ENCODE results near the gene ADCY2.
"Not testable (repeated sequence)": the region's sequence is repeated elsewhere in the genome, so short reads cannot be mapped to it uniquely, and the experiment has no call there.

ADCY2 gene

GRCh38 chr5:7396713-7397454 lies 946 bp downstream of the ADCY2 start:
- DNase-seq, result peak; percentile 31

- peak; percentile 9 for DNase-seq
These were observed 2.0 kb downstream of the ADCY2 start for GRCh38 chr5:7397937-7398336.

DNA sequence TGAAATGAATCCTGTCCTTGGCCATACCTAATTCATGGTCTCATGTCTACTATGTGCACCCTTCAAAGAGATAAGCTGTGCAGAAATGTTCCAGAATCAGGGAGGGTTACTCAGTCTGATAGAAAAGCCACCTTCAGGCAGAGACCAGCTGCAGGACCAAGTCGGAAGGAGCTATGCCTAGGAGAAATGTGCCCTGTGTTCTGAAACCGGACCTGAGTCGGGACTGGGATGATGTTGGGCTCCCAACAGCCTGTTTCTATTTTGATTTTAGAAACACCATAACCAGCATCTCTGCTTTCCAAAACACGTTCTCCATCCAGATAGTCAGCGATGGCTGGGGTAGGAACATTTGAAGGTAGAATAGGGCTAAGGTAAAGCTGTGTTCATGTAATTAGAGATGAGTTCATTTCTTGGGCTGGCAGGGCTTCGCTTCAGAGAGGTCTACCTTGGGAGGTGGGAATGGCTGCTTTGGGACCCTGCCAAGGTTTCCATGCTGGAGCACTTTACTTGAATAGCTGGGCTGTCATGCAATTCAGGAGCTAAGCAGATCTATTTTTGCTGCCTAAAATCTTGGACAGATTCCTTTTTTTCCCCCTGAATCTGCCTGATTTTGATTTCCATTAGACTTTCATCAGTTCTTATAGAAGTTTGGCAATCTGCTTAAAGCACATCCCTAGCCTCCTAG lies 2.8 kb downstream of the ADCY2 start:
- DNase-seq, result no peak

DNA sequence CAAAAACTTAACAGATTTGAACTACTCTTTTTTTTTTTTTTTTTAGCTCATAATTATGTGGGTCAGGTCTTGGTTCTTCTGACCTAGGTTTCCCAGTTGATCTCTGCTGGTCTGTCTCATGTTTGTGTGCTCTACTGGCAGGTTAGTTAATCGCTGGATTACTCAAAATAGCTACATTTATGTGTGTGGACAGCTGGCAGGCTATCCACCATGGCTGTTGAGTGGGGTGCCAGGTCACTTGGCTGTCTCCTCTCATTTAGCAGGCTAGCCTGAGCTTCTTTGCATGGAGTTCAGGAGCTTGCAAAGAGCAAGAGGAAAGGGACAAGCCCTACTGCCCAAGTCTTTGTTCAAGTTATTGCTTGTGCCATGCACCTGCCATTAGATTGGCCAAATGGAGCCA lies 9.3 kb downstream of the ADCY2 start:
- no peak for DNase-seq

- DNase-seq, result no peak
These were observed 15.1 kb downstream of the ADCY2 start for GRCh38 chr5:7410936-7411511.

DNA sequence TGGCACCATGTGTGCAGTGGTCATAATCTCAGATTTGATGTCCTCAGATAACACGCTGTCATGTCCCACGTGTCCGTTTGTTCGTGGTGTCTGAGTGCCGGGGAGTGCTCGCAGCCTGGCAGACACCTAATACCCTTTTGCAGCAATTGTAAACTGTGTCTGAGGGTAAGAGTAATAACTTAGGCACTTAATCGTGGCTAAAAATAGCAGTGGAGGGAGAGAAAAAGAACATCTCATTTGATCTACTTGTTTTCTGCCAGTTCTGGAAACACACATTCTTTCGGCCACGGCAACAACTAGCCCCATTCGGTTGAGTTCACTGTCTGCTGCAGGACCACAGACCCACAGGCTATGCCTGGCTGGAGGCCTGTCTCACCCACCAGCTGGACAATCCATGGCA lies 16.5 kb downstream of the ADCY2 start:
- DNase-seq, result peak; percentile 24

- no peak for DNase-seq
These were observed 19.2 kb downstream of the ADCY2 start for GRCh38 chr5:7415123-7415522.

- DNase-seq, result no peak
These were observed 19.9 kb downstream of the ADCY2 start for GRCh38 chr5:7415587-7416535.

DNA sequence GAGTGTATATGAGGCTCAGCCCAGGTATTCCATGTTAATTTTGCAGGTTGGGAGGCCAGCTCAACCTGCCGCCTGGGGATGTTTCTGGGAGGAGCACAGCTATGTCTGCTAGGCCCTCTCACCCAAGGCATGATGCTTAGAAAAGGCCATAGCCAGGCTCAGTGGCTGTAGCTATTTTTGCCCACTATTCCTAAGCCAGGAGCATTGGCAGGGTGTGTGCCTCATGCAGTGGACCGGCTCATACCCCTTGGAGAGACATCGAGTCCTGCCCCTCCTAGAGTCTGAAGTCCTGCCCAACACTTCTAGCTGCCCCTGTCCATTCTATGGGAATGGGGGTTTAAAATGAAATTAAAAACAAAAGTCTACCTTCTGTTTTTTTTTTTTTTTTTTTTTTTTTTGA lies 22.3 kb downstream of the ADCY2 start:
- no peak for DNase-seq

- DNase-seq, result no peak
These were observed 23.4 kb downstream of the ADCY2 start for GRCh38 chr5:7419367-7419766.

DNA sequence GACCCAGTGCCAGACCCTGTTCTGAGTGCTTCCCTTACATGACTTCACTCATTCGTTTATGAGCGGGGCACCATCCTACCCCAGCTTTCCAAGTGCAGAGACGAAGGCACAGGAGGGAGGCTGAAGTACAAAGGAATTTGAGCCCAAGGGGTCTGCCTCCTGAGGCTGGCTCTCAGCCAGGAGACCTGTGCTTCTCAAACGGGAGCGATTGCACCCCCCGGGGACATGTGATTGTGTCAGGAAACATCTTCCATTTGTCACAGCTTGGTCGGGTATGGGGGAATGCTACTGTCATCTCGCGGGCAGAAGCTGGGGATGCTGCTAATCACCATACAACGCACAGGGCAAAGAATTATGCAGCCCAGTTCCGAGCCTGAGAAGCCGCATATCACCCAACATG lies 23.9 kb downstream of the ADCY2 start:
- no peak for DNase-seq

DNA sequence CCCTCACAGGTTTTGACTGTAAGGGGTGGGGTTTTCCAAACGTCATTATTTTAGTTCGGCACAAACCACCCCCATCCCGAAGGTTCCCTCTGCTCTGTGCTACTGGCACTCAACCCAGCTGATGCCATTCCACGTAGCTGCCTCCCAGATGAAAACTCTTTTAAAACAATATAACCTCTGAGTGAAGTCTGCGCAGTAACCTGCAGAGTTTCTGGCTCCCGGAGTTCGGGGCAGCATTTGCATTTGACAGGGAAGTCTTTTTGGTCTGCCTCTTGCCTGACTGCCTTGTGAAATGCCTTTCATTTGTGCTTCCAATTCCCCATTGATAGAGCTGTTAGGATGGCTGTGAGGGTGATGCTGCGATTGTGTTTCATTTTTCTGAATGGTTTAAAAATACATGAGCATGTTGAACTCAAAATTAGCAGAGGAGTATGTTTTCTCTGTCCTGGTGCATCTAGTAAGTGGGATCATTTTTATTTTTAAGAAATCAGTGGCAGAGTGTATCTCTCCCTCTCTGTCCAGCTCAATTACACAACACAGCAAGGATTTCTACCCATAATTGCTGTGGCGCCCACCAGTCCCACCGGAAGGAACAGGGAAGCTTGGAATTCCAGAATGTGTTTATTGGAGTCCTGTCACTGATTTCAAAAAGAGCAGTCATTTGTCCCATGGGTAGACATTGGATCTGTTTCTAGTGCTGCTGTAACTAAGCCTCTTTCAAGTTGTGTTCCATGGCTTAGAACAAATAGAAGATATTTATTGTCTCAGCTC lies 24.8 kb downstream of the ADCY2 start:
- no peak for DNase-seq

DNA sequence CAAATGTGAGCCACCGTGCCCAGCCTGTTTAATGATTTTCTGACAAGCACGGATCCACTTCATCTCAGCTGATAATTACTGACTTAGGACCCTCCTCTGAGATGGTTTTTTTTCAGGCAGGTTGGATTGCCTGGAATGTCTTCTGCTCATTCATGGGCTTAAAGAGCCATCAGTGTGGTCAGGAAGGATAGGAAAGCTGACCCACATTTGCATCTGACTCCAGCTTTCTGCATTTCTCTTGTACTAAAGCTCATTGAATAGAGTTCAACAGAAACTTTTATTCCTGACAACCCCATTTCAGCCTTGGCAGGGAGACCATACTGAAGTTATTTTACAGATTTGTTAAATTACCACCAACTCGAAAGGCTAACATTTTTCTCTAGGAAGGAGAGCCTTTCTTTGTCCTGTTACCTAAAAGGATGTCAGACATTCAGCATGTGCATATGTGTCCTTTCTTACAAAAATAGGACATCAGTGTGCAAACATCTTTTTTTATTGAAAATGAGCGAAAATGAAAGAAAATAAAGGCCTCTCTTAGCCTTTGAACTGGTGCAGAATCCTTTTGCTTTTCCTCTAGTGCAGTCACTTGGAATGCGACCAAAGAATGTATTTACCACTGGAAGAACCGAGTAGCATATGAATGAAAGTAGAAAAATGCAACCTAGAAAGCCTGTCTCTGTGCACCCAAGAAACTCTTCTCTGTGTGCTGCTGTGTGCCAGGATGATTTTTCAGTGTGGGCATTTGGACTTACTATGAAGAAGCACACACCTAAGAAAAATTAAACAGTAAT lies 26.6 kb downstream of the ADCY2 start:
- no peak for DNase-seq

GRCh38 chr5:7423231-7423630 lies 27.3 kb downstream of the ADCY2 start:
- DNase-seq, result not testable (repeated sequence)

GRCh38 chr5:7425830-7426229 lies 29.9 kb downstream of the ADCY2 start:
- DNase-seq, result no peak

DNA sequence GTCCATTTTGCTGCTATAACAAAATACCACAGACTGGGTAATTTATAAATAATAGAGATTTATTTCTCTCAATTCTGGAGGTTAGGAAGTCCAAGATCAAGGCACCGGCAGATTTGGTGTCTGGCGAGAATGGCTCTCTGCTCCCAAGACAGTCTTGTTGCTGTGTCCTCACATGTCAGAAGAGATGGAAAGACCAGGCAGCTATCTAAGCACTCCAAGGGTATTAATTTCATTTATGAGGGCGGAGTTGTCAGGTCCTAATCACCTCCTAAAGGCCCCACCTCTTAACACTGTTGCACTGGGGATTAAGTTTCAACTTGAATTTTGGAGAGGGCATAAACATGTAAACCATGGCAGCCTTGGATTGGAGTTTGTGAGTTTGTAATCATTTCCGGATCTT lies 30.3 kb downstream of the ADCY2 start:
- DNase-seq, result no peak

DNA sequence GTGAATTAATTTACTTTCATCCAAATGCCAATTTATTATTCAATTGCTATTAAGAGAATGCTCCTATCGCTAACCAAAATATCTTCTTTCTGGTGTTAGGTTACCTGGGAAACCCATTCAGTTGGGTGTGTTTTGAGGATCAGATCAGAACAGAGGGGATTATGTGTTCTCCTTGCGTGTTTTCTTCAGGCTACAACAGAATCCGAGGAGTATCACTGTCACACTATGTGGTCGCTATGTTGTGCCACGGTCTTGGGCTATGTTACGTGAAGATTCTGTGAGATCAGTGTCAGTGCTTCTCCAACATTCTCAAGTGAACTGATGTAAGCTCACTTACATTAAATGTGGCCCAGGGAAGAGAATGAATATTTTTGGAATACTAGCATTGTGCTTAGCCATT lies 39.0 kb downstream of the ADCY2 start:
- no peak for DNase-seq

DNA sequence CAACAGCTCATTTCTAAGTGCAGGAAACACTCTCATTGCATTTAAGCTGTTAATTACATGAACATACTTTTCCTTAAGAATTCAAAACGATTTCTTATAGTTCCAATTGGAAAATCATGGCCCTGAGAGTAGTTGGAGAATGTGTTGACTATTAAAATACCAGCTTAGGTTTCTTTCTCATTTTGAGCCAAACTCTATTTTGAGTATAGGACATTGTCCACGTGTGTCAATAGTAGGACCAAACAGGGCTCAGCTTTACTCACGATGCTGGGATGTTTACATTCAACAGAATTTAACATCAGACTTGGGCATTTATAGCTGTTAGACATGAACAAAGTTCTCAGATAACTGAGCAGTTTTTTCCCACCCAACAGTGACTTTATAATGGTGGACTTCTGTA lies 39.6 kb downstream of the ADCY2 start:
- no peak for DNase-seq

GRCh38 chr5:7436521-7436920 lies 40.6 kb downstream of the ADCY2 start:
- DNase-seq, result no peak

DNA sequence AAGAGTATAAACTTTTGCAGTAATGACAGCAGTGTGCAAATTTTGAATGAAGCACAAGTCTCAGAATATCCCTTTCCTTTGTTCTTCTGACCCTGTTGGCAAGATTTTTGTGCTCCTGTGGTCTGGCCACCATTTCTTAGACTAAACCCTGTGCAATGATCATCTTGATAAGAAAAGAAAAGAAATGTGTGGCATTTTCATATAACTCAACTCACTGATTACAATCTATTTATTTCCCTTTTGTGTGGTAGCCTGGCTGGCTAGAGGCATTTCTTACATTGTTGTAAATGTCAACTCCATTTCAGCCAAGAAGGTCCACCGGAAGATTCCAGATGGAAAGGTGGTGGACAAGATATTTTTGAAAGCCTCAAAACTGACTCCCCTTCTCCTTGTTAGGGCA lies 41.9 kb downstream of the ADCY2 start:
- no peak for DNase-seq

DNA sequence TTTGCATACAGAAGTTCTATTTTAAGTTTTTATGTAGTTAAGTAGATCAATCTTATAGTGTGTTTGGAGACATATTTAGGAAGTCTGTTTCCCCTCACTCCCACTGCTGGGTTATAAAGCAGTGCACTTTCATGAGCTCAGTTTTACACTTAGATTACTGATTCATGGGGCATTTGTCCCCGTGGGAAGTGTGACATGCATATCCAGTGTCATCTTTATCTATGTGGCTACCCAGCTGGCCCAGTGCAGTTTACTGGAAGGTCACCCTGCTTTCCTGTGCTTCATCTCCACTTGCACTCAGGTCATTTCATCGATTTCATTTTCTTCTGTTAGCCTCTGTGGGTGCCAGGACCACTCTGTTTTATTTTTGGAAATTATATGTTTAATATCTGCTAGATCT lies 49.1 kb downstream of the ADCY2 start:
- DNase-seq, result no peak

GRCh38 chr5:7445831-7446230 lies 49.9 kb downstream of the ADCY2 start:
- no peak for DNase-seq

Data from midbrain (tissue), 1 donor.